Activated naive CD8-positive, alpha-beta T cell (primary cell): ENCODE measurements around the gene SOS2.
A peak's percentile ranks its signal among the peaks of the same experiment; 100 is the strongest.

Experiments
- H3K27ac Mint-ChIP-seq: one replicate; pipeline ENCODE4 v1.8.0; 2021; ENCODE audit warnings: mixed read lengths
- H3K27me3 Mint-ChIP-seq: one replicate; pipeline ENCODE4 v1.8.0; 2021; ENCODE audit warnings: mixed read lengths
- H3K36me3 Mint-ChIP-seq: one replicate; pipeline ENCODE4 v1.8.0; 2021; ENCODE audit warnings: mixed read lengths
- H3K4me1 Mint-ChIP-seq: one replicate; pipeline ENCODE4 v1.8.0; 2021; ENCODE audit warnings: low read depth, mixed read lengths
- H3K4me3 Mint-ChIP-seq: one replicate; pipeline ENCODE4 v1.8.0; 2021; ENCODE audit warnings: mild to moderate bottlenecking, mixed read lengths
- H3K9me3 Mint-ChIP-seq: one replicate; pipeline ENCODE4 v1.8.0; 2021; ENCODE audit warnings: low read depth, mixed read lengths

The SOS2 gene

DNA sequence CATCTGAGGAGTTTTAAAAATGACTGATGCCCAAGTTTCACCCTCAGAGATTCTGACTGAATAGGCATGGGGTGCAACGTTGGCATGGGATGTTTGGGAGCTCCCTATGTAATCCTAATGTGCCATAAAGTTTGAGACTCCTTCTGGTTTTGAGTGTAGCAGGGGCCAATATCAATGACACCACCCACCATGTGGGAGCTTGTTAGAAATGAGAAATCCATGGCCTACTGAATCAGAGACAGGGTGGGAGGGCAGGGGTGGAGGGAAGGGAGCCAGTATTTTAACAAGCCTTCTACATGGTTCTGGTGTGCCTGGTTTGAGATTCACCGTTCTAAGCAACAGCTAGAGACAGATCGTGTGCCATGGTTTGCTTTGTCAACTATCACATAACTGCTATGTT is 161.1 kb downstream of the SOS2 start:
- Mint-ChIP-seq H3K36me3 (peaks cover 3% of the 10 kb centered on the region), H3K27me3 (no peaks in the 10 kb centered on the region), H3K4me3 (no peak overlapping the region), H3K4me1 (peaks cover 53% of the 10 kb centered on the region), H3K9me3 (no peaks in the 10 kb centered on the region), H3K27ac (peak overlapping the region; percentile 16)

DNA sequence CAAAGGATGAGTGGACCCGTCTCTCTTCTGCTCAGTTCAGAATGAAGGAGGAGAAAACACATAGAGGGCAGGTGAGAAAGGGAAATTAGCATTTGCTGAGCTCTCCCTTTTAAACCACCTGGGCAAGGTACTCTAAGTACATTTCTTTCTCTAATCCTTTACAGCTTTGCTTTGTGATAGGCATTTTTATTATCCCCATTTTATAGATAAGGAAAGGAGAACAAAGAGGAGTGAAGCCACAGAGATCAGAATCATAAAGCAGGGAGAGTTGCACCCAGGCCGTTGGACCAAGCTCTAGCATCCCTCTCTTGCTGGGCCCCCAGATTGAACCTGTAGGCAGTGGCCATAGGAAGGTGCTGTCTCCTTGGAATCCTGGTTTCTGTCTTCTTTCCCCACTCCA is 162.1 kb downstream of the SOS2 start:
- no peaks in the 10 kb centered on the region for H3K27me3 Mint-ChIP-seq
- no peaks in the 10 kb centered on the region for H3K9me3 Mint-ChIP-seq
- H3K4me3 Mint-ChIP-seq: no peak overlapping the region
- H3K4me1 Mint-ChIP-seq: peaks cover 57% of the 10 kb centered on the region
- peaks cover 3% of the 10 kb centered on the region for H3K36me3 Mint-ChIP-seq
- no peak overlapping the region for H3K27ac Mint-ChIP-seq

DNA sequence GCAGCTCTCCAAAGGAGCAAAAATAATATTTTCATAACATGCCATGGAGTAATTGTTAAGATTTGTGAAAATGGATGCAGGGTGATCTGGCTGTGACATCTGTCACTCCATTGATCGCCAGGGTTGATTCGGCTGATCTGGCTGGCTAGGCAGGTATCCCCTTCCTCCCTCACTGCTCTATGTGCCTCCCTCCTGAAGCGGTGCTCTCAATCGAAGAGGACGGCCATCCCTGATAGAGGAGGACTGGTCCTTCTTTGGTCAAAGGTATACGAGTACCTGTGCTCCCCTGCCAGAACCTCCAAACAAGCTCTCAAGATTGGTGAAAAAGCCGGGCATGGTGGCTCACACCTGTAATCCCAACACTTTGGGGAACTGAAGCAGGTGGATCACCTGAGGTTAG is 162.9 kb downstream of the SOS2 start:
- H3K9me3 Mint-ChIP-seq: no peaks in the 10 kb centered on the region
- no peak overlapping the region for H3K27ac Mint-ChIP-seq
- H3K36me3 Mint-ChIP-seq: peaks cover 3% of the 10 kb centered on the region
- H3K4me1 Mint-ChIP-seq: peaks cover 66% of the 10 kb centered on the region
- no peak overlapping the region for H3K4me3 Mint-ChIP-seq
- H3K27me3 Mint-ChIP-seq: no peaks in the 10 kb centered on the region

DNA sequence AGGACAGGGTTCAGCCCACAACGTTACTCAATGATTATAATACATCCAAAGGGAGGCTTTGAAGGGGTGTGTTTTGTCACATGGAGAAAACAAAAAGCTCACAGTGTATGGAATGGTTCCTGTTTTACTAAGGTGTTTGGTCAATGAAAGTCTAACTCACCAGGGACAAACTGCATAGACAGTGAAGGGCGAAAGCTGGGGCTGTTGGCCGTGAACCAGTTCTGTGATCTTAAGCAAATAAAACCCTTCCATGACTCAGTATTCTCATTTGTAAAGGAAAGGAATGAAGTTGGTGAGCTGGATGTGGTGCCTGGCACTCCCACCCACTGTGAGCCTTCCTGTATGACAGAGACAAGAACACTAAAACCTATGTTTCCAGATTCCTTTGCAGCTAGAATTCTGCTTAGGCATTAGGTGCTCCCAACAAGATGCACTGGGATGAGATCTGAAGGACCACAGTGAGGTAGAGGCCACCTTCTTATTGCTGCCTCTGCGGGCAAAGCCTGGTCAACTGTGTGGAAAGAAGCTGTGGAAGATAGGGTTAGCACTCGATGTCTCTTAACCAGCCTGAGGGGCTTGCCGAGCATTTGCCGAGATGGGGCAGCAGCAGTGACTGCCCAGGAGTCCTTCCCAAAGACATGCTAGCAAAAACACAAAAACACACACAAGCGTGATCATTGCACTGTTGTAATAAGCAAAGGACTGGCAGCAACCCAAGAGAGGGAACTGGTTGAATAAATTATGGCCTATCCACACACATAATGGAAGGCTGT is 163.5 kb downstream of the SOS2 start:
- Mint-ChIP-seq H3K4me1 (peaks cover 70% of the 10 kb centered on the region), H3K9me3 (no peaks in the 10 kb centered on the region), H3K36me3 (peaks cover 3% of the 10 kb centered on the region), H3K27ac (peak overlapping the region; percentile 55), H3K27me3 (no peaks in the 10 kb centered on the region), H3K4me3 (no peak overlapping the region)
